PC-3 (cell line): ENCODE measurements around the gene ZNF619. TPM values are rescaled to one million over a fixed set of nuclear protein-coding genes. Genes with fewer than 3 reads are reported as not detected.
A peak's percentile ranks its signal among the peaks of the same experiment; 100 is the strongest.

Source experiments
- ATAC-seq: fragments of 200-7000 bp; cut with Tn5 transposase; 2 replicates; pipeline ENCODE4 v1.9.1; 2020; ENCODE audit warnings: mild to moderate bottlenecking, moderate library complexity
- Bru-seq: library from RNA; stranded (reverse); fragments of 400-500 nt; gene quantifications from one replicate; lab custom pipeline; 2021; lab: Mats Ljungman, UMichigan
- BruChase-seq, 2 experiments: library from RNA; stranded (reverse); fragments of 400-500 nt; gene quantifications; one replicate each; lab custom pipeline; 2021; lab: Mats Ljungman, UMichigan
- BruUV-seq: library from RNA; stranded (reverse); fragments of 400-500 nt; replicated peaks from 2 replicates; lab custom pipeline; 2021; lab: Mats Ljungman, UMichigan
- CTCF ChIA-PET: fragments of 300-600 bp; sonication (Branson Sonifier 250); formaldehyde crosslinking; loops from one replicate; lab custom pipeline; 2022; ENCODE audit warnings: antibody characterized with exemption; lab: Charles Lee
- POLR2A ChIA-PET: fragments of 300-600 bp; sonication (Branson Sonifier 250); formaldehyde crosslinking; loops from one replicate; lab custom pipeline; 2022; ENCODE audit warnings: antibody characterized with exemption; ENCODE audit not compliant: unreplicated experiment; lab: Charles Lee
- DNase-seq: peaks from one replicate; pipeline ENCODE4 v3.0.0-alpha.2; 2015
- H2AFZ ChIP-seq: fragments of 300-600 bp; sonication (generic); 2 replicates; pipeline ENCODE4 v1.6.0; 2016; ENCODE audit warnings: antibody characterized with exemption, low read length
- H3F3A ChIP-seq: fragments of 300-600 bp; sonication (generic); one replicate; pipeline ENCODE4 v1.6.0; 2017; ENCODE audit warnings: antibody characterized with exemption, low read length, control low read depth, mild to moderate bottlenecking; ENCODE audit not compliant: unreplicated experiment
- H3K27ac ChIP-seq: fragments of 300-600 bp; sonication (generic); 2 replicates; pipeline ENCODE4 v1.5.1; 2016; ENCODE audit warnings: mild to moderate bottlenecking, low read length
- H3K27me3 ChIP-seq: fragments of 300-600 bp; sonication (generic); 2 replicates; pipeline ENCODE4 v1.6.1; 2016; ENCODE audit warnings: low read length, mixed read lengths
- H3K36me3 ChIP-seq: fragments of 300-600 bp; sonication (generic); 2 replicates; pipeline ENCODE4 v1.6.1; 2016; ENCODE audit warnings: low read depth, mixed run types, low read length, mixed read lengths
- H3K4me1 ChIP-seq: fragments of 300-600 bp; sonication (generic); 2 replicates; pipeline ENCODE4 v1.5.1; 2016; ENCODE audit warnings: low read length; ENCODE audit not compliant: insufficient read depth
- H3K4me2 ChIP-seq: fragments of 300-600 bp; sonication (generic); 2 replicates; pipeline ENCODE4 v1.6.0; 2016; ENCODE audit warnings: low read length
- H3K4me3 ChIP-seq: fragments of 300-600 bp; sonication (generic); 2 replicates; pipeline ENCODE4 v1.5.1; 2016; ENCODE audit warnings: mild to moderate bottlenecking, low read length, mixed read lengths
- H3K79me2 ChIP-seq: fragments of 300-600 bp; sonication (generic); 2 replicates; pipeline ENCODE4 v1.6.1; 2017; ENCODE audit warnings: low read length, mixed read lengths
- H3K9ac ChIP-seq: fragments of 300-600 bp; sonication (generic); 2 replicates; pipeline ENCODE4 v1.6.0; 2016; ENCODE audit warnings: mild to moderate bottlenecking, low read length
- H3K9me2 ChIP-seq: fragments of 300-600 bp; sonication (generic); replicated peaks from 2 replicates; pipeline ENCODE4 v1.6.1; 2016; ENCODE audit warnings: mixed run types, low read length, mixed read lengths
- H3K9me3 ChIP-seq: fragments of 300-600 bp; sonication (generic); 2 replicates; pipeline ENCODE4 v1.6.1; 2016; ENCODE audit warnings: low read length, mixed read lengths
- H4K20me1 ChIP-seq: fragments of 300-600 bp; sonication (generic); 2 replicates; pipeline ENCODE4 v1.6.1; 2016; ENCODE audit warnings: low read length, mixed read lengths
- EZH2 ChIP-seq: fragments of 300-600 bp; sonication (generic); IDR thresholded peaks from one replicate; pipeline ENCODE4 v1.6.1; 2017; ENCODE audit warnings: antibody characterized with exemption, mild to moderate bottlenecking, low read length; ENCODE audit not compliant: unreplicated experiment
- EZH2phosphoT487 ChIP-seq: fragments of 300-600 bp; sonication (generic); IDR thresholded peaks from 2 replicates; pipeline ENCODE4 v1.6.1; 2018; ENCODE audit warnings: mild to moderate bottlenecking, antibody characterized with exemption, low read length, borderline replicate concordance
- intact Hi-C: fragments of 100-400 bp; cut with micrococcal nuclease; formaldehyde crosslinking; loops from 2 replicates; pipeline ENCODE4 v1.9.0; 2023
- long read RNA-seq: library from polyadenylated mRNA; unstranded; transcript quantifications from one replicate; pipeline ENCODE4 v2.0.0, GENCODE V29; 2021; ENCODE audit not compliant: unreplicated experiment
- total RNA-seq: library from RNA; depleted of rRNA; stranded (reverse); fragments of >200 nt; gene quantifications from 2 replicates; pipeline ENCODE4 v1.2.3, GENCODE V29; 2014; rRNA removed
- TF ChIP-seq, protein P1 (sequence below): fragments of 300-600 bp; sonication (generic); conservative IDR thresholded peaks from 2 replicates; pipeline ENCODE4 v1.5.1; 2017; ENCODE audit warnings: antibody characterized with exemption, low read depth, mild to moderate bottlenecking, low read length

The ZNF619 gene
- total RNA-seq: 3.5 and 6.0 TPM in 2 replicates
- percentile 62 among the genes with signal in this experiment for Bru-seq, nascent RNA
- percentile 67 among the genes with signal in this experiment for BruChase-seq, experiment 1, labeled RNA remaining after a 6-hour chase
- percentile 68 among the genes with signal in this experiment for BruChase-seq, experiment 2, labeled RNA remaining after a 2-hour chase
- long read RNA-seq, partial matches to known transcripts: 0 of 2 reads
- long read RNA-seq, other reads (novel, unspliced or antisense): 2 of 2 reads

DNA sequence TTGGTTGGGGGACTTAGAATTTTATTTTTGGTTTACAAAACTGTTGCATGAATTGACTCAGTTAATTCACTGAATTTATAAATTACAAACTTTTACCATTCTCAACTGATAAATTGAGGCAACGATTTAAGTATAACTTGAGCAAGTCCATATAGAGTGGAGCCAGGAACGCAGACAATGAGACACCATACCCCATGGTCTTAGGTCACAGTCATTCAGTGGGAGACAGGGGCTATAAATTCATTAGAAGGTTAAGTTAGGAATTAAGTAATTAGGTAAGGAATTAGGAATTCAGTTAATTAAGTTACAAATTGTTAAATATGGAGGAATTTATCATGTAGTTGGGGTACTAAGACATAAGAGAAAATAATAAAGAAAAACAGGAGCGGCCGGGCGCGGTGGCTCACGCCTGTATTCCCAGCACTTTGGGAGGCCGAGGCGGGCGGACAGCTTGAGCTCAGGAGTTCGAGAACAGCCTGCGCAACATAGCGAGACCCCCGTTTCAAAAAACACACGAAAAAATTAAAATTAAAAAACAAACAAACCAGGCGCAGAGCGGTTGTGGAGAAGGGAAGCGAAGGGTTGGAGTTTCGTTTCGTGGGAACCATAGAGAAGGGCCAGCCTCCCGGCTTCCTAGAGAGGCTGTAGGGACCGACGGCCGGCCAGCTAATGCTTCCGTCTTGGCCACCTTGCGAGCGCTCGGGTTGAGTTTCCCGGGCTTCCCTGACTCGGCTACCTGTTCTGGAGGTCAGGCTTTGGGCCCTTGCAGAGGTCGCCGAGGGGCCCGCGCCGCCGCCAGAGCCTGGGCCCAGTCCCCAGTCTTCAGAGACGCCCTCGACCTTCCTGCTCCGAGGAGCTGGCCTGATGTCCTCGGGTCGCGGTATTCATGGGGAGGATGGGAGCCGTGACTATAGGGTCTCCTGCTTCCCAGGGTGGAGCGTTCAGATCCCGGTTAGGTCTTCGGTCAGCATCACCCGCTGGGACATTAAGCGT, at the start of gene ZNF619:
Gene ZNF619 (plus strand): TSS at position 645 of the 993 bp plus-strand sequence. CDS start 858 bp downstream, outside the sequence.
- TSS peak; percentile 95 for BruUV-seq
- Histone ChIP-seq H3K4me3 (peak within 1 kb of the TSS; percentile 82), H3K27ac (no peak within 1 kb of the TSS; the same call in 1 of the 2 replicates), H3K4me2 (peak within 1 kb of the TSS; percentile 97), H3K4me1 (peaks cover 5% of the 10 kb centered on the region; the same call in 1 of the 2 replicates), H3K9me3 (no peaks in the 10 kb centered on the region), H2AFZ (peak within 1 kb of the TSS; percentile 100), H3K27me3 (no peaks in the 10 kb centered on the region), H4K20me1 (no peaks in the 10 kb centered on the region), H3K9me2 (no peaks in the 10 kb centered on the region), H3K9ac (peak within 1 kb of the TSS; percentile 85), H3K36me3 (no peaks in the 10 kb centered on the region), H3F3A (no peaks in the 10 kb centered on the region), H3K79me2 (no peaks in the 10 kb centered on the region)
- ATAC-seq (peak; percentile 90), DNase-seq (peak; percentile 75)
- CTCF ChIA-PET: no interaction called here
- POLR2A ChIA-PET: interaction anchor here (0.6 kb wide), 2 partner anchors 30 to 737 kb away, joined by 3 read pairs; no protein-coding TSS in a partner anchor
- TF ChIP-seq EZH2phosphoT487: no peak
- TF ChIP-seq EZH2: no peak
- TF ChIP-seq, protein P1, sequence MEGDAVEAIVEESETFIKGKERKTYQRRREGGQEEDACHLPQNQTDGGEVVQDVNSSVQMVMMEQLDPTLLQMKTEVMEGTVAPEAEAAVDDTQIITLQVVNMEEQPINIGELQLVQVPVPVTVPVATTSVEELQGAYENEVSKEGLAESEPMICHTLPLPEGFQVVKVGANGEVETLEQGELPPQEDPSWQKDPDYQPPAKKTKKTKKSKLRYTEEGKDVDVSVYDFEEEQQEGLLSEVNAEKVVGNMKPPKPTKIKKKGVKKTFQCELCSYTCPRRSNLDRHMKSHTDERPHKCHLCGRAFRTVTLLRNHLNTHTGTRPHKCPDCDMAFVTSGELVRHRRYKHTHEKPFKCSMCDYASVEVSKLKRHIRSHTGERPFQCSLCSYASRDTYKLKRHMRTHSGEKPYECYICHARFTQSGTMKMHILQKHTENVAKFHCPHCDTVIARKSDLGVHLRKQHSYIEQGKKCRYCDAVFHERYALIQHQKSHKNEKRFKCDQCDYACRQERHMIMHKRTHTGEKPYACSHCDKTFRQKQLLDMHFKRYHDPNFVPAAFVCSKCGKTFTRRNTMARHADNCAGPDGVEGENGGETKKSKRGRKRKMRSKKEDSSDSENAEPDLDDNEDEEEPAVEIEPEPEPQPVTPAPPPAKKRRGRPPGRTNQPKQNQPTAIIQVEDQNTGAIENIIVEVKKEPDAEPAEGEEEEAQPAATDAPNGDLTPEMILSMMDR: no peak
- intact Hi-C loops: loop anchor here (1.0 to 2.0 kb wide), 3 partner anchors 24 to 49 kb away; no protein-coding TSS in a partner anchor

DNA sequence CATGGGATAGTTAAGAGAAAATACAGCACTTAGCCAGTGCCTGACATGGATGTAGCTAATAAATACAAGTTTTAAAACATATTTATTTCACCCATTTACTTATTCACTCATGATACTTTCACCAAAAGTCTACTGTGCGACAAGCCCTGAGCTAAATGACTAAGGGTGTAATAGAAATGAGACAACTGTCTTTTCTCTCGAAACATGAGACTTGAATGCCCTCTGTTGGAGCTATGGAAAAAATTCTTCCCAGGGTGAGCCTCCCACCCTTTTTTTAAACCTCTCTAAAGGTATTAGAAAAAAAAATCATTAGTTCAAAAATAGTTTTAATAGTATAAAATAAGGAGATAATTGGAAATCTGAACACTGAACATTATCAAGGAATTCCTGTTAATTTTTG, 44.1 kb upstream of the ZNF619 start:
- H2AFZ ChIP-seq: no peak overlapping the region
- BruUV-seq: no TSS peak
- no peaks in the 10 kb centered on the region for H3K4me1 ChIP-seq
- TF ChIP-seq EZH2: no peak
- TF ChIP-seq, protein P1: peak; percentile 64
- no peak for TF ChIP-seq EZH2phosphoT487
- intact Hi-C loops: loop anchor here (1.0 kb wide), 1 partner anchor 105 kb away; no protein-coding TSS in a partner anchor
- H3K9ac ChIP-seq: no peak overlapping the region
- H3K9me3 ChIP-seq: no peaks in the 10 kb centered on the region
- H3K79me2 ChIP-seq: no peaks in the 10 kb centered on the region
- no peak overlapping the region for H3K4me3 ChIP-seq
- H3K27me3 ChIP-seq: no peaks in the 10 kb centered on the region
- no peaks in the 10 kb centered on the region for H3F3A ChIP-seq
- H3K4me2 ChIP-seq: no peak overlapping the region
- ATAC-seq (peak; percentile 50; the same call in 1 of the 2 replicates), DNase-seq (peak; percentile 49)
- no peaks in the 10 kb centered on the region for H3K36me3 ChIP-seq
- no peaks in the 10 kb centered on the region for H3K9me2 ChIP-seq
- ChIA-PET CTCF (interaction anchor here (0.6 kb wide), 2 partner anchors 104 to 120 kb away, joined by 3 to 4 read pairs; no protein-coding TSS in a partner anchor), POLR2A (interaction anchor here (0.6 kb wide), 1 partner anchor 213 kb away, joined by 3 read pairs; no protein-coding TSS in a partner anchor)
- H4K20me1 ChIP-seq: no peaks in the 10 kb centered on the region
- H3K27ac ChIP-seq: no peak overlapping the region
